ENCODE results near the gene COL24A1.

The COL24A1 gene

DNA sequence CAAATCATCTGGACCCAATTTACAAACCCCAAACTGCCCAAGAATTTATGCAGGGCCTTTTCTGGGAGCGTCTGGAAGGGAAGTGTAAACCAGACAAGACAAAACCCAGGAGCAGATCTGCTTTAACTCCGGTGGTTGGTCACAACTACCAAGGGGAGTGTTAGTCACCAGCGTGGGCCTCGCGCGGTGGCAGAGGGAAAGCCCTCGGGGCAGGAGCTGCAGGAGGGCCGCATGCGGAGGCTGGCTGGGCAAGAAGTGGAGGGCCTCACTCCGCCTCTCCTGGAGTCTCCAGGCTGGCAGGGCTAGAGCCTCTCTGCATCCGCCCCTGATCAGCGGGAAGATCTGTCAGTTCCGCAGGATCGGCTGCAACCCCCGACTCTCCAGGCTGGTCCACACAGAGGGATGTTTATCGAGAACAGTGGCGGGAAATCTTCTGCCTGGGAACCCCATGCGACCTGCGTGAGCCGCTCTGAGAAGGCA, 2.0 kb downstream of the COL24A1 start:
- TF ChIP-seq, protein P1, sequence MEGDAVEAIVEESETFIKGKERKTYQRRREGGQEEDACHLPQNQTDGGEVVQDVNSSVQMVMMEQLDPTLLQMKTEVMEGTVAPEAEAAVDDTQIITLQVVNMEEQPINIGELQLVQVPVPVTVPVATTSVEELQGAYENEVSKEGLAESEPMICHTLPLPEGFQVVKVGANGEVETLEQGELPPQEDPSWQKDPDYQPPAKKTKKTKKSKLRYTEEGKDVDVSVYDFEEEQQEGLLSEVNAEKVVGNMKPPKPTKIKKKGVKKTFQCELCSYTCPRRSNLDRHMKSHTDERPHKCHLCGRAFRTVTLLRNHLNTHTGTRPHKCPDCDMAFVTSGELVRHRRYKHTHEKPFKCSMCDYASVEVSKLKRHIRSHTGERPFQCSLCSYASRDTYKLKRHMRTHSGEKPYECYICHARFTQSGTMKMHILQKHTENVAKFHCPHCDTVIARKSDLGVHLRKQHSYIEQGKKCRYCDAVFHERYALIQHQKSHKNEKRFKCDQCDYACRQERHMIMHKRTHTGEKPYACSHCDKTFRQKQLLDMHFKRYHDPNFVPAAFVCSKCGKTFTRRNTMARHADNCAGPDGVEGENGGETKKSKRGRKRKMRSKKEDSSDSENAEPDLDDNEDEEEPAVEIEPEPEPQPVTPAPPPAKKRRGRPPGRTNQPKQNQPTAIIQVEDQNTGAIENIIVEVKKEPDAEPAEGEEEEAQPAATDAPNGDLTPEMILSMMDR (conservative IDR thresholded peaks at IDR 0.05; ENCODE audit: low read depth): no peak
- POLR2A ChIA-PET (ENCODE audit: low non-redundant PET): no interaction called here
- DNase-seq (ENCODE audit: low spot score): no peak

GRCh38 chr1:86153836-86154235, 2.7 kb downstream of the COL24A1 start:
- CTCF ChIA-PET: no interaction called here
- TF ChIP-seq, protein P1 (conservative IDR thresholded peaks at IDR 0.05; ENCODE audit: low read depth): no peak
- H3K27ac ChIP-seq: no peak overlapping the region
- no peak for DNase-seq (ENCODE audit: low spot score)
- POLR2A ChIA-PET (ENCODE audit: low non-redundant PET): no interaction called here

More for the DNA sequence above, 2.0 kb downstream of the COL24A1 start:
- CTCF ChIA-PET: no interaction called here
- H3K27ac ChIP-seq: no peak overlapping the region

- ChIA-PET POLR2A (ENCODE audit: low non-redundant PET) (no interaction called here), CTCF (no interaction called here)
- no peak for DNase-seq (ENCODE audit: low spot score)
- H3K27ac ChIP-seq: no peak overlapping the region
- TF ChIP-seq, protein P1 (conservative IDR thresholded peaks at IDR 0.05; ENCODE audit: low read depth): no peak
Measured at GRCh38 chr1:86152887-86153286, 3.7 kb downstream of the COL24A1 start.

DNA sequence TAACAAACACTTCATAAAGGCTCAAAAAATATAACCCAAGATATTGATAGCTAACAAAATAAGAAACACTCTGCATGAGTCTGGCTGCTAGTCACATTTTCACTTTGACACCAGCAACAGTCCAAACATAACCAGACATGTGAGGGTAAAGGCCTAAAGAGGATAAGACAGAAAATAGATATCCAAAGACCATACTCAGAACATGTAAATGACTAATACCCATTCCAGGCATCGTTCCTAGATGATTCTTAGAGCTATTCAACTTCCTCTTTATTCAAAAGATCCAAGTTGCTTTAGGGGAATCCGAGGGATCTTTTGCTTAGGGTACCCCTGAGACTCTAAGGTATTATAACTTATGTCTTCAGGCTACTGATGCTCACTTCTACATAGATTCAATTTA, 5.1 kb downstream of the COL24A1 start:
- no peak for DNase-seq (ENCODE audit: low spot score)
- POLR2A ChIA-PET (ENCODE audit: low non-redundant PET): no interaction called here
- CTCF ChIA-PET: no interaction called here
- no peak overlapping the region for H3K27ac ChIP-seq
- TF ChIP-seq, protein P1 (conservative IDR thresholded peaks at IDR 0.05; ENCODE audit: low read depth): no peak

DNA sequence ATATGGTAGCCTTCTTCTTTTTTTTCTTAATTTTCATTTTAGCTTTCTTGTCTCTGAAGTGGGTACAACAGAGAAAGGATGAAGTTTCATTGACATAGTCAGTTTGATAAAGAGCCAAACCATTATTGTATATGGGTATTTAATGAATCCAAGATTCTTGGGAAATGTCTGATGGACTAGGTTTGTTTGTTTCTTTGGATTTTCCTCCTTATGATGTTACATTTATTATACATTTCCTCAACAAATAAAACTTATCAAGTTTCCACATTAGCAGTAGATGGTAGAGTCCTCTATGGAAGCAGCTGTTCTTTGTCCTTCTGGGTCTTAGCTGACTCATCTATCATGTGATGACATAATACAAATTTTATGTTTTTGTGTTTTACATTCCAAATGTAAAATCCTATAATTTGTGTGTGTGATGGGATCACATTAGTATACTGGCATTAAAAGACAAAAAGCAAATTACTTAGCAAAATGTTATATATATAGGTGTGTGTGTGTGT, 6.0 kb downstream of the COL24A1 start:
- no peak overlapping the region for H3K27ac ChIP-seq
- TF ChIP-seq, protein P1 (conservative IDR thresholded peaks at IDR 0.05; ENCODE audit: low read depth): no peak
- ChIA-PET CTCF (no interaction called here), POLR2A (ENCODE audit: low non-redundant PET) (no interaction called here)
- no peak for DNase-seq (ENCODE audit: low spot score)

DNA sequence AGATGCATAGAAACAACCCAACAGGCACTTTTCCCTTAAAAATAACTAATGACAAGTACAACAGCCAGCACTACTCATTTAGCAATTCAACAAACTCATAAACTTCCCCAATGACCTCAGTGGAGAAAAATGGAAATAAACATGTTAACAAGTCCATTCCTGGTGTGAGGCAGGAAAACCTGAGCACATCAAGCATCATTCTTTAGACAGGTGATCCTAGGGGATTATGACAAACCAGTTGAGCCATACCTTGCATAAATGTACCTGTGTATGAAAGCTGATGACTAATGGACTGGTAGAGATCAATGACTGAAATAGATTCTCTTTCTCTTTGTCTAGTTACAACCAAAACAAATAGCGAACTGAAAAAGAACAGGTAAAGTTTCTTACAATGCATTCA, 7.0 kb downstream of the COL24A1 start:
- no peak overlapping the region for H3K27ac ChIP-seq
- TF ChIP-seq, protein P1 (conservative IDR thresholded peaks at IDR 0.05; ENCODE audit: low read depth): no peak
- ChIA-PET CTCF (no interaction called here), POLR2A (ENCODE audit: low non-redundant PET) (no interaction called here)
- DNase-seq (ENCODE audit: low spot score): peak; percentile 26

- H3K27ac ChIP-seq: no peak overlapping the region
- DNase-seq (ENCODE audit: low spot score): no peak
- TF ChIP-seq, protein P1 (conservative IDR thresholded peaks at IDR 0.05; ENCODE audit: low read depth): no peak
- ChIA-PET CTCF (no interaction called here), POLR2A (ENCODE audit: low non-redundant PET) (no interaction called here)
Measured at GRCh38 chr1:86147755-86148154, 8.8 kb downstream of the COL24A1 start.
